Measurements from ENCODE around the gene SLC16A11. TPM values are rescaled to one million over a fixed set of nuclear protein-coding genes. Genes with fewer than 3 reads are reported as not detected.

SLC16A11 gene
- total and polyA plus RNA-seq, 9 of the 15 experiments (the other 6 are each of a cell fraction or from before 2014, with no cell fraction given), result not detected

GRCh38 chr17:7014261-7014994, 29.5 kb downstream of the SLC16A11 start (continued):
- TF ChIP-seq CHD7 (IDR thresholded peaks at IDR 0.05; ENCODE audit: low read depth, low read length) (no peak), CBFA2T2 (conservative IDR thresholded peaks at IDR 0.05) (no peak), BDP1 (IDR thresholded peaks at IDR 0.05; ENCODE audit: insufficient read depth, insufficient read length) (no peak), THAP7 (CRISPR knock-in tag; IDR thresholded peaks at IDR 0.05) (peak; percentile 92), NBN (IDR thresholded peaks at IDR 0.05; ENCODE audit: low read depth) (no peak), HCFC1 (IDR thresholded peaks at IDR 0.05; ENCODE audit: low read depth, low read length) (peak; percentile 67), CREB5 (CRISPR knock-in tag; IDR thresholded peaks at IDR 0.05) (no peak), ILF3 (IDR thresholded peaks at IDR 0.05; ENCODE audit: borderline replicate concordance) (no peak), CEBPB (tag; IDR thresholded peaks at IDR 0.05) (no peak), SMAD3 (CRISPR knock-in tag; conservative IDR thresholded peaks at IDR 0.05) (no peak), COPS2 (conservative IDR thresholded peaks at IDR 0.05) (no peak), ARNT (IDR thresholded peaks at IDR 0.05) (no peak), SP2 (IDR thresholded peaks at IDR 0.05; ENCODE audit: extremely low read depth, low read depth, low read length, poor library complexity, severe bottlenecking) (peak; percentile 43), NR3C1 (CRISPR knock-in tag; IDR thresholded peaks at IDR 0.05) (no peak), NR2C1 (IDR thresholded peaks at IDR 0.05) (no peak), NR2C1 (tag; IDR thresholded peaks at IDR 0.05) (no peak)
